22Rv1 (cell line): ENCODE results near the gene OCLN.
"Not testable (repeated sequence)": the region's sequence is repeated elsewhere in the genome, so short reads cannot be mapped to it uniquely, and the experiment has no call there.

Experiments used
- H3K27ac ChIP-seq: fragments of 450-650 bp; 2 replicates; pipeline ENCODE4 v1.5.1; 2017
- ZFX ChIP-seq: fragments of 450-650 bp; IDR thresholded peaks from 2 replicates; pipeline ENCODE4 v1.6.1; 2017; ENCODE audit warnings: antibody characterized with exemption, borderline replicate concordance
- TF ChIP-seq, protein P1 (sequence below): fragments of 450-650 bp; IDR thresholded peaks from 2 replicates; pipeline ENCODE4 v1.5.1; 2017; ENCODE audit warnings: mild to moderate bottlenecking

The OCLN gene

DNA sequence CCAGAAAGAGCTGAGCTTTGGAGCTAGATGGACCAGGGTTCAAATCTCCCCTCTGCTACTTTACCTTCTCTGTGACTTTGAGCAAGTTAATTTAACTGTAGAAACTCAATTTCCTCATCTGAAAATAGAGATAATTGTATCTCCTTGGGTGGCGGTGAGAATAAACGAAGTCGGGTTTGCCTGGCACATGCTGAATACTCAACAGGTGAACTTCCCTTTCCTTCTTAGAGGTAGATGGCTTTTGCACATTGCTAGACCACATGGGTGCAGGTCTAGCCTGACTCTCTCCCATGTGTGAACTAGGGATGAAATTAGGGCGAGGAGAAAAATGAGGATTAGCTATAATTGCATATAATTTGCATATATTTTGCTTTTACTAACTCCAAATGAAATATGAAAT, 36.0 kb downstream of the OCLN start:
- peak overlapping the region; percentile 54 for H3K27ac ChIP-seq
- TF ChIP-seq, protein P1, sequence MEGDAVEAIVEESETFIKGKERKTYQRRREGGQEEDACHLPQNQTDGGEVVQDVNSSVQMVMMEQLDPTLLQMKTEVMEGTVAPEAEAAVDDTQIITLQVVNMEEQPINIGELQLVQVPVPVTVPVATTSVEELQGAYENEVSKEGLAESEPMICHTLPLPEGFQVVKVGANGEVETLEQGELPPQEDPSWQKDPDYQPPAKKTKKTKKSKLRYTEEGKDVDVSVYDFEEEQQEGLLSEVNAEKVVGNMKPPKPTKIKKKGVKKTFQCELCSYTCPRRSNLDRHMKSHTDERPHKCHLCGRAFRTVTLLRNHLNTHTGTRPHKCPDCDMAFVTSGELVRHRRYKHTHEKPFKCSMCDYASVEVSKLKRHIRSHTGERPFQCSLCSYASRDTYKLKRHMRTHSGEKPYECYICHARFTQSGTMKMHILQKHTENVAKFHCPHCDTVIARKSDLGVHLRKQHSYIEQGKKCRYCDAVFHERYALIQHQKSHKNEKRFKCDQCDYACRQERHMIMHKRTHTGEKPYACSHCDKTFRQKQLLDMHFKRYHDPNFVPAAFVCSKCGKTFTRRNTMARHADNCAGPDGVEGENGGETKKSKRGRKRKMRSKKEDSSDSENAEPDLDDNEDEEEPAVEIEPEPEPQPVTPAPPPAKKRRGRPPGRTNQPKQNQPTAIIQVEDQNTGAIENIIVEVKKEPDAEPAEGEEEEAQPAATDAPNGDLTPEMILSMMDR = no peak
- TF ChIP-seq ZFX = no peak

DNA sequence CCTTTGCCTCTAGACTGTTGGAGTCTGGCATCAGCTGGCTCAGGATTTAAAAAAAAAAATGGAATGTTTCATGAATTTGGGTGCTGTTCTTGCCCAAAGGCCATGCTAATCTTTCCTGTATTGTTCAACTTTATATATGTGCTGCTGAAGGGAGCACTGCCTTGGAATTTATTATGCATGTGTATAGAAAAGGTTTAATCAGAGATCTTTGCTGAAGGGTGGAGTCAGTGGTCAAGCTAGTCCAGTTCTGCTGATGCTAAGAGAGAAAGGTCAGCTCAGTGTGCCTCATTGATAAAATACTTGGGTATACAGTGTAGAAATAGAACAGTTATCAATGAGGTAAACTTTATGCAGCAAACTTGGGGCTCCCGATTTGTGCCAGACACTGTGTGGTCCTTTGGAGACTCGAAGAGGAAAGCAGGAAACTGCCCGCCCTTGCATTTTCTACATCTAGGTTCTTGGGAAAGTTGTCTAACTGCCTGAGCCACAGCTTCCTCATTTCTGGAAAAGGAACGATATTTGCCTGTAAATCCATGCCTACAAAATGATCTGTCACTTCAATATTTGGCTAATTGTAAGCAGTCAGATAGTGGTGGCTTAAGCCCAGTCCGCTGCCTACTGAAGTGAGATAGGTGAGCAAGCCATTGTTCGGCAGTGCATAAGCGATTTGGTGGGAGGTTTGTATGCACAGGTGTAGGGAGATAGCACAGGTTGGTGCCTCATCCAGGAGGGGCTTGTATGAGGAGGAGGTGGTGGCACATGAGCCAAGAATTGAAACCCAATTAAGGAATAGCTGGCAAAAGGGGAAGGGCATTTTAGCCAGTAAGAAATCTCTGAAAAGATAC, 38.2 kb downstream of the OCLN start:
- no peak overlapping the region for H3K27ac ChIP-seq

DNA sequence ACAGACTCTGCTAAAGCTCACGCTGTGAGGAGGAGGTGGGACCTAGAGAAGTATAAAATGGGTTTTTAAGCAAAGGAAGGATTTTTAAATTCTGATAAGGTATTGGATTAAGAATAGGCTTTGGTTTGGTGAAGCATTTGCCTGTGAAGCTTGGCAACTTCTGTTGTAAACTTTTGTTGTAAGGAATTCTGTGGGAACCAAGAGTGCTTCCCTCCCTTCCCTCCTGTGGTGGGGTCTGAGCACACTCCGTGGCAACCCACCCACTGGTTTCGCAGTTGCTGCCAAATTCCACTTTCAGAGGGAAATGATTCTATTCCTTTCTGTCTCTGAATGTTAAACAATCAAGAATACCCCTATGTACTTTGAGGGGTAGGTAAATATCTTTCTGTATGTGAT, 38.8 kb downstream of the OCLN start:
- no peak overlapping the region for H3K27ac ChIP-seq
- TF ChIP-seq ZFX = no peak
- TF ChIP-seq, protein P1 = no peak

More for the DNA sequence above, 38.2 kb downstream of the OCLN start:
- TF ChIP-seq, protein P1 = no peak
- no peak for TF ChIP-seq ZFX

DNA sequence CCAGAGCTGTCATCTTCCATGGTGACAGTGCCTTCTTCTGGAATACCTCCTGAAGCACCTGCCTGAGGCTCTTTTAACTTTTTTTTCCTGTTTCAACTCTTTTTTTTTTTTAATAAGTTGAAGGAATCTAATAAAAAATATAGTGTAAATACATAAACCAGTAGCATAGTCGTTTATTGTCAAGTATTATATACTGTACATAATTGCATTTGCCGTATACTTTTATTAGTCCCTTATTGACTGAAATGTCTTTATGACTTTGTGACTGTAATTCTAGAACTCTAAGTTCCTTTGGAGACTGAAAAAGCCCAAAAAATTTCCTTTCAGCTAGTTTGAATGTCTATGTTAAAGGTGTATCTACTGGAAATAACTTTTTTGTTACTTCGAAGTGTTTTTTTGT, 45.3 kb downstream of the OCLN start:
- not testable (repeated sequence) for H3K27ac ChIP-seq

DNA sequence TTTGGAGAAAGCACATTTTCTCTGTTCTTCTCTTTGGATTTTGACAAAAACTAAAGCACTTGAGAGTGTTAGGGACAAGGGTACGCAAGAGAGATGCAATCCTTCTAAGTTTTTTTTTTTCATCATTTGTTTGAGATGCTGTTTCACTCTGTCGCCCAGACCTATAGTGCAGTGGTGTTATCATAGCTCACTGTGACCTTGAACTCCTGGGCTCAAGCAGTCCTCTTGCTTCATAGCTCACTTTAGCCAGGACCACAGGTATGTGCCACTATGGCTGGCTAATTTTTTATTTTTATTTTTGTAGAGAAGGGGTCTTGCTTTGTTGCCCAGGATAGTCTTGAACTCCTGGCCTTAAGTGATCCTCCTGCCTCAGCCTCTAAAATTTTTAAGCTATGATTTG, 46.1 kb downstream of the OCLN start:
- H3K27ac ChIP-seq = not testable (repeated sequence)

DNA sequence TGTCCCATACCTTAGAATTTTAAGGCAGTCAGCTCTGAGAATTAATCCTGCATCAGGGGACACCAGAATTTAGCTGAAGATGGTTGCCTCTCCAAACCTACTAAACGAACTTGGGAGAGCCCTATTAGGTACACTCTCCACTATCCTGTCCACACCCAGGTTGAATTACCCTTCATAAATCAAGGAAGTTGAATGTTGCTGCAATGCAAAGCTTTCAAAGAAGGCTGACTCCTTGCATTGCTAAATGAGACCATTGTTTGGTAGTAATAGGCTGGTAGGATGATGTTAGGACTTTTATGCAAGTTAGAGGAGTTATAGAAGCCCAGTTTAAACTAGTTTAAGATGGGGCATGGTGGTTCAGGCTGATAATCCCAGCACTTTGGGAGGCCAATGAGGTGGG, 48.8 kb downstream of the OCLN start:
- H3K27ac ChIP-seq = not testable (repeated sequence)

DNA sequence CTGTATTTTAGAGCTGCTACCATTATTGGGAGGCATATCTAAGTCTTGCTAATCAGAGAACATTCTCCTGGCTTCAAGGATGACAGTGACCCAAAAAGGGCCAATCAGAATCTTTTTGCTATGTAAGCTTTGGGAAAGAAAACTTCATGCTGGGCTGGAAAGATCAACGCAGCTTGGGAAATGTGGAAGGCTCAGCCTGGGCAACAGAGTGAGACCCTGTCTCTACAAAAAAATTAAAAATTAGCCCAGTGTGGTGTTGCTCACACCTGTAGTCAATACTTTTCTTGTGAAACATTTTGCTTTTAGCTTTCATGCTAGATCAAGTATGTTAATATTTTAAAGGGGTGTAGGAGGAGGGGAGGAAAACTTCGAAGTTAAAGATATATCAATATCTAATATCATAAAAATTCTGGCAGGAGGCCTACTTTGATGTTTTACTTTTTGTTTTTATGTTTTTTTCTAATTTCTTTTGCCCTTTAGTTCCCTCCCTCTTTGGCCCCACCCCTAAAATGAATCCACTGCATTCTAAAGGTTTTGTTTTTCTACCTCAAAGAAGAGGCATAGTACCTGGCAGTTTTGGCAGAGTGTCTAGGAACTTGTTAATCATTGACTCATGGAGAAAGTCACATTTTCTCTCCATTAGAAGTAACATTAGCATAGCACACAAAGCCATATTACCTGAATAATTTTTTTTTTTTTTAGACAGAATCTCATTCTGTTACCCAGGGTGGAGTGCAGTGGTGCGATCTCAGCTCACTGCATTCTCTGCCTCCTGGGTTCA, 50.4 kb downstream of the OCLN start:
- H3K27ac ChIP-seq = not testable (repeated sequence)

DNA sequence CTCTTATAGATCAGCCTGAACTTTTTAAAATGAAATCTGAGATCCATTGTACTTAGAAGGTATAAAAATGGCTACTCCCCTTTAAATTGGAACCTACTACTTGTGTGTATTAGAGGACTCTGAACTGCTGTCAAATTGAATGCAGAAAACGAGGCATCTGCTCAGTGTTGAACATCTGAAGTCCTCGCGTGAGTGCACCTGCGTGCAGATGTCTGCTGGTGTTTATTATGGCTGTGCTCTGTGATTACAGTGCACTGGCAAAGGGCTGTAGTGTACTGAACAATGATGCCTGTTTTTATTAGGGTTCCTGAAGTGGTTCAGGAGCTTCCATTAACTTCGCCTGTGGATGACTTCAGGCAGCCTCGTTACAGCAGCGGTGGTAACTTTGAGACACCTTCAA, 52.0 kb downstream of the OCLN start:
- not testable (repeated sequence) for H3K27ac ChIP-seq

DNA sequence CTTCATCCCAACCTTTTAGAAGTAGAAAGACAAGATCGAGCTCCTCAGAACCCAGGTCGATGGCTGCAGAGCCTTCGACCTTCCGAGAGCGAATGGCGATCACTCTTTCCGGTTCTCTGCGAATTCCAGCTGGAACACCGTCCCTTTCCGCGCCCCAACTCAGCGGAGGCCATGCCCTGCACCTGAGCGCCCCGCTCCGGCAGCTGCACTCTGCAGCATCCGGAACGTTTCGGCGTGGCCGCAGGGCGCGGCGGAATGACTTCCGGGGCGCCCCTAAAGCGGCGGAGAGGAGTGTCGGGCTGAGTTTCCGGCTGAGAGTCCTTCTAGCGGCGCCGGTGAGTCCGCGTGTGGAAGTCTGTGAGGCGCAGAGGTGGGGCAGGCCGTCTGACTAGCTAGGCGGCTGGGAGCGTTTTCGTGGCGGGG, 67.3 kb downstream of the OCLN start, which contains the start of gene GTF2H2C:
TSS of gene GTF2H2C (plus strand) at position 284 of the 423 bp plus-strand sequence. CDS start 4,942 bp downstream, outside the sequence.
- H3K27ac ChIP-seq = not testable (repeated sequence)

DNA sequence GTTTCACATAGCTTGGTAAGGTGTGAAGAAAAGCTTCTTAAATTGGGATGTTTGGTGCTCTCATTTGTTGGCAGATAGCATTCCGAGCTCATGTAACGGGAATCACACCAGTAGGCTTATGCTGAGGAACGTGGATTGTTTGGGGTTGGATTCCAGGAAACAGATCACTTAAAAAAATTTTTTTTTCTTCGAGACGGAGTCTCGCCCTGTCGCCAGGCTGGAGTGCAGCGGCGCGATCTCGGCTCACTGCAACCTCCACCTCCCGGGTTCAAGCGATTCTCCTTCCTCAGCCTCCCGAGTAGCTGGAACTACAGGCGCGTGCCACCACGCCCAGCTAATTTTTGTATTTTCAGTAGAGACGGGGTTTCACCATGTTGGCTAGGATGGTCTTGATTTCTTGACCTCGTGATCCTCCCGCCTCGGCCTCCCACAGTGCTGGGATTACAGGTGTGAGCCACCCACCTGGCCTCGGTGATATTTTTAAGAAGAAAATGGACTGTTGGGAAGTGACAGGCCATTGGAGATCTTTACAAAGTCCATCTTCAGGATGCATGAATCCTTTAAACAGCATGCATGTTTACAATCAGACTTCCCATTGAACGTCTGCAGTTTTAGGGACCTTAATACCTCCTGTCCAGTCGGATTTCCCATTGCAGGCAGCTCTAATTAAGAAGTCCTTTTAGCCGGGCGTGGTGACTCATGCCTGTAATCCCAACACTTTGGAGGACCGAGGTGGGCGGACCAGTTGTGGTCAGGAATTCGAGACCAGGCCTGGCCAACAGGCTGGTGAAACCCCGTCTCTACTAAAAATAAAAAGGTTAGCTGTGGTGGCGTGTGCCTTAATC, 68.2 kb downstream of the OCLN start:
- H3K27ac ChIP-seq = not testable (repeated sequence)

DNA sequence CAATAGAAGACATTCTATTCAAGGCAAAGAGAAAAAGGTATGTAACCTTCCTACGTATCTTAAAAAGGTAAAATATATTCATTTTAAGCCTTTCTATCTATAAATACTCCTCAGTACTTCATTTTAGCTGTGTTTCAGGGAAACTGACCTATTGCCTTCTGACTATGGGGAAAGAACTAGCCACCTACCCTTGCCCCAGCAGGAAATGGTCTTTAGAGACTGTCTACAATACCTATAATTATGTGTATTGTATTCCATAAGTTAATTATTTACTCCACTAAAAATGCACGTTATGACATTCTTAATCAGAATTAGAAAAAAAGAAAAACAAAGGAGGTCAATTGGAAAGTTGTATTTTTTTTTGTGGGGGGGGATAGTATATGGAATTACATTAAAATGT, 73.6 kb downstream of the OCLN start:
- H3K27ac ChIP-seq = not testable (repeated sequence)

DNA sequence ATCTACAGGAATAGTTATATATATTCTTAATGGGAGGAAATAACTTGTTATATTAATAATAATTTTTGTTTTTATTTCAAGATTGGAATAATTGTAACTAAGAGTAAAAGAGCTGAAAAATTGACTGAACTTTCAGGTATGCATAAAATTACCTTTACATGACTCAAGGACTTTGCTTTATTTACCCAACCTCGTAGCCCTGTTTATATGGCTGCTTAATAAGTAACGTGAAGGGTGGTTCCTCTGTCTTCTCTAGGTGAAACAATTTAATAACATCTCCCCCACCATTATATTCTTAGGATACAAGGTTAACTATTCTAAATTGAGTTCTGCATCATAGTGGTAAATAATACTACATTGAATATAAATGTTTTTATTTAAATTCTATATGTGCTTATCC, 75.5 kb downstream of the OCLN start:
- H3K27ac ChIP-seq = not testable (repeated sequence)

DNA sequence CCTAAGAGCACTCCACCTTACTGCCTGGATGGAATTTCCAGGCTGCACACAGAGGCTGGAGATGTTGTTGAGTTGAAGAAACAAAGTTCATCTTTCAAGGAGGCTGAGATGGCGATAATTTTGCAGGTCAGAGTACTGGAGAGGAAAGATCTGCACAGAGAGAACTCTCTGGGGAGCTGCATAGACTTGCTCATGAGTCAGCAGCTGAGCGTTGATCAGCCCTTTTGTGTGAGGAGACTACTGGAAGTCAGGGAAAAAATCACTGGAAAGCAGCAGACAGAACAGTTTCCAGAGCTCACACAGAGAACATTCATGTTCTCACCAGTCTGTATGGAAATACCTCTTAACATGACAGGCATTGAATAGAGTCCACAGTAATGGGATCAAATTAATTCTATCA, 90.8 kb downstream of the OCLN start:
- H3K27ac ChIP-seq = not testable (repeated sequence)

DNA sequence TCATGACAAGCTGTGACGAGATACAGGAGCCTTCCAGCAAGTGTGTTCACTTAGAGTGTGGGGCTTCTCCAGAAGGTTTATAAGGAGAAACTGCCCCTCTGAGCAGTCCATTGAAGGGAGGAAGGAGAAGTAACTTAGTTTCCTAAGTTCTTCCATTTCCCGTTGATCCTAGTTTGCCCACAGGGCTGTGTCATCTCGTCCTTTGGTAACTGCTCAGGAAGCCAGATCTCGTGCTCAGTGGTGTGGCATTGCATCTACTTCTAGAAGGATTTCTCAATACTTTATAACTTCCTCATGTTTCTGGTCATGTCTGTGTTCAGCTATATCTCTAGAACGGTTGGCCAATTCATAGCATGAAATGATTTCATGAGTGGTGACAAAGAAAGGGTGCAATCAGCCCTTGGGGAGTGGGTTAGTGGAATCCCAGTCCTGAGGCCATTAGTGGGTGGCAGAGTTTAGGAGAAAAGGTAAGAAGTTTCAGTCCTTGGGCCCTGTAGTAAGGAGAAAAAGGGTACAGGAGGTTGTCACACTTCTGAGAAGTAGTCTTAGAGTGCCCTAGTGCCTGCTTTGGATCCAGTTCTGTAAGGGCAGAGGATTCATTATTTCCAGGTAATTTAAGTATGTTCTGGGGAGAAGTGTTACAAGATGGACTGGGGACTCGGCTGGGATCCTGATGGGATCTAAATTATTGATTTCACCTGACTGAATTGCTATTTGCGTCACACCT, 103.7 kb downstream of the OCLN start:
- not testable (repeated sequence) for H3K27ac ChIP-seq

DNA sequence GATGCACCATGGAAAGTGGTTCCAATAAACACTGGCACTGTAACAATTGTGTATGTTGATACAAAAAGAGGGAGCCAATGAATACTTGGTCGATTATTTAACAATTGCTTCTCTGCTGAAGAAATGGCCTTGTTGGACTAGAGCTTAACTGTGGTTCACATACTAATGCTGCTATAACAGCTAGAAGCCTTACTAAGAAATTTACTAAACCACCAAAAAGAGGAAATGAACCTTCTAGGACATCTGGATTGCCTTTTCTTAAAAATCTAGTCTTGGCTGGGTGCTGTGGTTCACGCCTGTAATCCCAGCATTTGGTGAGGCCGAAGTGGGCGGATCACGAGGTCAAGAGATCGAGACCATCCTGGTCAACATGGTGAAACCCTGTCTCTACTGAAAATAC, 109.4 kb downstream of the OCLN start:
- not testable (repeated sequence) for H3K27ac ChIP-seq

DNA sequence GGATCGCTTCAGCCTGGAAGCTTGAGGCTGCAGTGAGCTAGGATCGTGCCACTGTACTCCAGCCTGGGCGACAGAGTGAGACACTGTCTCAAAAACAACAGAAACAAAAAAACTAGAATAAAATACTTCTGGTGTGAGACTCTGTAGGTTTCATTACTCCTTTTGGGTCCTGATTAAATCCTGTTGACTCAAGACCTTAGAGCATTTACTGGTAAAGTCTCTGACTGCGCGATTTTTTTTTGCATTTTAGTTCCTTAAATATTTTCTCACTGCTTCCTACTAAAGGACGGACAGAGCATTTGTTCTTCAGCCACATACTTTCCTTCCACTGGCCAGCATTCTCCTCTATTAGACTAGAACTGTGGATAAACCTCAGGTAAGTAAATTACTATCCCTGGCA, 114.2 kb downstream of the OCLN start:
- H3K27ac ChIP-seq = not testable (repeated sequence)
